Neural cell (in vitro differentiated cells): ENCODE results near the gene NRP2.

Source experiments
- CTCF ChIP-seq: fragments of 450-650 bp; IDR thresholded peaks from 2 replicates; pipeline ENCODE4 v1.5.1; 2014; ENCODE audit warnings: antibody characterized with exemption, mild to moderate bottlenecking, moderate library complexity; ENCODE audit not compliant: poor library complexity, severe bottlenecking
- EP300 ChIP-seq: fragments of 450-650 bp; conservative IDR thresholded peaks from 2 replicates; pipeline ENCODE4 v1.6.1; 2014; ENCODE audit warnings: antibody characterized with exemption, mild to moderate bottlenecking, moderate library complexity; ENCODE audit not compliant: poor library complexity, severe bottlenecking
- EZH2 ChIP-seq: fragments of 200-600, 300-800 bp; shearing (Covaris generic), sonication (generic); IDR thresholded peaks from 2 replicates; pipeline ENCODE4 v1.6.1; 2014; ENCODE audit warnings: antibody characterized with exemption, low read length, borderline replicate concordance, mild to moderate bottlenecking; ENCODE audit not compliant: insufficient read depth, poor library complexity, severe bottlenecking
- MXI1 ChIP-seq: fragments of 450-650 bp; conservative IDR thresholded peaks from 2 replicates; pipeline ENCODE4 v1.6.1; 2014; ENCODE audit warnings: antibody characterized with exemption, mild to moderate bottlenecking; ENCODE audit not compliant: poor library complexity, severe bottlenecking
- POLR2AphosphoS5 ChIP-seq: IDR thresholded peaks from 2 replicates; pipeline ENCODE4 v1.6.1; 2012
- RAD21 ChIP-seq: fragments of 450-650 bp; conservative IDR thresholded peaks from 2 replicates; pipeline ENCODE4 v1.6.1; 2014; ENCODE audit warnings: antibody characterized with exemption, mild to moderate bottlenecking, moderate library complexity
- REST ChIP-seq: IDR thresholded peaks from 2 replicates; pipeline ENCODE4 v1.6.1; 2012; ENCODE audit warnings: borderline replicate concordance
- SMC3 ChIP-seq: fragments of 450-650 bp; conservative IDR thresholded peaks from 2 replicates; pipeline ENCODE4 v1.6.1; 2014; ENCODE audit warnings: antibody characterized with exemption, mild to moderate bottlenecking, moderate library complexity; ENCODE audit not compliant: poor library complexity

GRCh38 chr2:205637320-205637602 lies 45.0 kb upstream of the NRP2 start:
- TF ChIP-seq CTCF = no peak
- TF ChIP-seq MXI1 = no peak
- TF ChIP-seq EZH2 = no peak
- TF ChIP-seq SMC3 = no peak
- no peak for TF ChIP-seq RAD21
- TF ChIP-seq EP300 = no peak
- no peak for TF ChIP-seq REST
- no peak for TF ChIP-seq POLR2AphosphoS5
